Measurements from ENCODE around the gene GALNT2.

Gene GALNT2

DNA sequence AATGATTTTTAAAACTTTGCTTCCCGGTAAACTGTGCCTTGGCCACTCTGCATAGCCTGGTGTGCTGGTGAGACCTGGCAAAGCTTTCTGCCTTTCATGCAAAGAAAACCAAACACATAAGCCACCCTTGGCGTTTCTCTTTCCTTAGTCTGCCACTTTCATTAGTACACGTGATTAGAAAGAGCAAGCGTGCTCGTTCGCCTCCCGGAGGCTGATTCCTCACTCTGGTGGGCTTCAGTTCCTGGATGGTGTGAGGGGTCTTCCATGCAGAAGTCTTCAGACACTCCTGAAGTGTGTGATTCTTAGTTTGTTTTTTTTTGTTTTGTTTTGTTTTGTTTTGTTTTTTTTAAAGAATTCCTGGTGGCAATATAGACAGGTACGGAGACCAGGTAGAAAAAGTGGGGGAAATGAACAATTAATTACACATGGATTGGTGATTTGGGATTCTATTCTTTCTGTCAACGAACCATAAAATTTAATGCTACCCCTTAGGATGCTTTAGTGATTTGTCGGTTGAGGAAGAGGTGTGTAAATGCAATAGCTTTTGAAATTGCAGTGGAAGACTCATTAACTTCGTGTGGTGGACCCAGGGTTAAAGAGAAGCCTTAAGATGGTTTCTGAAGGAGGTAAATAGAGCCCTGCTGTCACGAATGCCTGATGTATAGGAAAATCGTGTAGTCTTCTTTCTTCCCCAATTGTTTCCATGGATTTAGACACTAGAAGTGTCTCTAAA, 2.1 kb downstream of the GALNT2 start:
- DNase-seq (ENCODE audit: low read depth) = no peak
- TF ChIP-seq, protein P1, sequence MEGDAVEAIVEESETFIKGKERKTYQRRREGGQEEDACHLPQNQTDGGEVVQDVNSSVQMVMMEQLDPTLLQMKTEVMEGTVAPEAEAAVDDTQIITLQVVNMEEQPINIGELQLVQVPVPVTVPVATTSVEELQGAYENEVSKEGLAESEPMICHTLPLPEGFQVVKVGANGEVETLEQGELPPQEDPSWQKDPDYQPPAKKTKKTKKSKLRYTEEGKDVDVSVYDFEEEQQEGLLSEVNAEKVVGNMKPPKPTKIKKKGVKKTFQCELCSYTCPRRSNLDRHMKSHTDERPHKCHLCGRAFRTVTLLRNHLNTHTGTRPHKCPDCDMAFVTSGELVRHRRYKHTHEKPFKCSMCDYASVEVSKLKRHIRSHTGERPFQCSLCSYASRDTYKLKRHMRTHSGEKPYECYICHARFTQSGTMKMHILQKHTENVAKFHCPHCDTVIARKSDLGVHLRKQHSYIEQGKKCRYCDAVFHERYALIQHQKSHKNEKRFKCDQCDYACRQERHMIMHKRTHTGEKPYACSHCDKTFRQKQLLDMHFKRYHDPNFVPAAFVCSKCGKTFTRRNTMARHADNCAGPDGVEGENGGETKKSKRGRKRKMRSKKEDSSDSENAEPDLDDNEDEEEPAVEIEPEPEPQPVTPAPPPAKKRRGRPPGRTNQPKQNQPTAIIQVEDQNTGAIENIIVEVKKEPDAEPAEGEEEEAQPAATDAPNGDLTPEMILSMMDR (IDR thresholded peaks at IDR 0.05; ENCODE audit: control insufficient read depth, insufficient read depth, low read depth, low read length, missing control alignments) = no peak
- peak overlapping the region; percentile 73 for H3K4me3 ChIP-seq (ENCODE audit: control insufficient read depth, low read depth, low read length)

GRCh38 chr1:230069796-230070195, 2.8 kb downstream of the GALNT2 start:
- TF ChIP-seq, protein P1 (IDR thresholded peaks at IDR 0.05; ENCODE audit: control insufficient read depth, insufficient read depth, low read depth, low read length, missing control alignments) = no peak
- no peak for DNase-seq (ENCODE audit: low read depth)
- H3K4me3 ChIP-seq (ENCODE audit: control insufficient read depth, low read depth, low read length) = no peak overlapping the region

DNA sequence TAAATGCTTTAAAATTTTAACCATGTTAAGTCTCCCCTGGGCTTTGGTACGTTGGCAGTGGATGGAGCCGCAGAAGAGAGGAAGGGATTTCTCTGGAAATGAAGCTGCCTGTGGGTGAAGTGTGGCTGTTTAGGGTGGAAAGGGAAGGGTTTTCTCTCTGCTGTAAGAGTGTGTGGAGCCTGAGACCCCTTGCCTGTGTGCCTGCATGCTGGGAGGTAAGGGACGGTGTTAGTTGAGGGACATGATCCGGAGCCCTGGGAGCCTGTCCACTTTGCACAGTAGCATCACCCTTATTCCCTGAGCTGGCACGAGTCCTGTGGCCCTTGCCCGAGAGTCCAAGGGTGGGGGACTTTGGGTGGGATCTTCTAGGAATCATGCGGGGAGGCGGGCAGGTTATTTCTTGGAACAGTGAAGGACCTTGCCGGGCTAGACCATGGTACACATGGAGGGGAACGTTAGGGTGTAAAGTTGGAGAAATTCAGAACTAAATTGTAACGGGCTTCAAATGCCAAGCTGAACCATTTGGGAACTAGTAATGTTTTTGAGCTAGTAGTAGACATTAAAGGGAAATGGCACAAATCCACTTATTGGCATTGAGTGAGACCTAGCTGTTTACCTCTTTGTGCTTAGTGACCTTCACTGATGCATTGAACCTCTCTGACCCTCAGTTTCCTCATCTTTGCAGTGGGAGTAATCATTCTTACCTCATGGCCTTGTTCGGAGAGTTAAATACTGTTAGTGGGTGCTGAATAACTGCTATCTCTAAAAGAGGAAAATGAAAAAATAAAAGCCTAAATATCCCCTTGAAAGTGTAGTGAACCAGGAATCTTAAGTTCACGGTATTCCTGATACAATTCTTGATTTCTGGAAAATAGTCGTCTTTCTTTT, 3.5 kb downstream of the GALNT2 start:
- no peak for DNase-seq (ENCODE audit: low read depth)
- no peak overlapping the region for H3K4me3 ChIP-seq (ENCODE audit: control insufficient read depth, low read depth, low read length)

GRCh38 chr1:230071316-230071715, 4.3 kb downstream of the GALNT2 start:
- TF ChIP-seq, protein P1 (IDR thresholded peaks at IDR 0.05; ENCODE audit: control insufficient read depth, insufficient read depth, low read depth, low read length, missing control alignments) = no peak
- no peak overlapping the region for H3K4me3 ChIP-seq (ENCODE audit: control insufficient read depth, low read depth, low read length)
- no peak for DNase-seq (ENCODE audit: low read depth)

More for the DNA sequence above, 3.5 kb downstream of the GALNT2 start:
- TF ChIP-seq, protein P1 (IDR thresholded peaks at IDR 0.05; ENCODE audit: control insufficient read depth, insufficient read depth, low read depth, low read length, missing control alignments) = no peak

- TF ChIP-seq, protein P1 (IDR thresholded peaks at IDR 0.05; ENCODE audit: control insufficient read depth, insufficient read depth, low read depth, low read length, missing control alignments) = no peak
- H3K4me3 ChIP-seq (ENCODE audit: control insufficient read depth, low read depth, low read length) = no peak overlapping the region
- DNase-seq (ENCODE audit: low read depth) = no peak
Observed at GRCh38 chr1:230072296-230072695, 5.3 kb downstream of the GALNT2 start.

DNA sequence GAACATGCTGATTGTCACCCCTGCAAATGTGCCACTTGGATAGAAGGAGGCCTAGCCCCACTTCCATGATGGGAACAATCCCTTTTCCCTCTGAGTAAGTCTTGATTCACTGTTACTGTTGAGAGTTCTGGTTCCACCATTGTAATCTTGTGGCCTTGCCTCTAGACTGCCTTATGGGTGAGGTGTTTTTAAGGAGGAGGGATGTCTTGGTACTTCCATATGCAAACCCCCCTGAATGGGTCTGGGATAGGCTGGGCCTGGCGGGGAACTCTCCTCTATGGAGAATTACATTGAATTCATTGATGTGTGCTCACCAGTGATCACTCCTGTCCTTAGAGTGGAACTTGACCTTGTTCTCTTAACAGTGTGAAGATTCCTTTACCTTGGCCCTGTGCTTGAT, 5.8 kb downstream of the GALNT2 start:
- no peak overlapping the region for H3K4me3 ChIP-seq (ENCODE audit: control insufficient read depth, low read depth, low read length)
- DNase-seq (ENCODE audit: low read depth) = no peak
- TF ChIP-seq, protein P1 (IDR thresholded peaks at IDR 0.05; ENCODE audit: control insufficient read depth, insufficient read depth, low read depth, low read length, missing control alignments) = no peak
